Measurements from ENCODE around the gene ZNF181.

DNA sequence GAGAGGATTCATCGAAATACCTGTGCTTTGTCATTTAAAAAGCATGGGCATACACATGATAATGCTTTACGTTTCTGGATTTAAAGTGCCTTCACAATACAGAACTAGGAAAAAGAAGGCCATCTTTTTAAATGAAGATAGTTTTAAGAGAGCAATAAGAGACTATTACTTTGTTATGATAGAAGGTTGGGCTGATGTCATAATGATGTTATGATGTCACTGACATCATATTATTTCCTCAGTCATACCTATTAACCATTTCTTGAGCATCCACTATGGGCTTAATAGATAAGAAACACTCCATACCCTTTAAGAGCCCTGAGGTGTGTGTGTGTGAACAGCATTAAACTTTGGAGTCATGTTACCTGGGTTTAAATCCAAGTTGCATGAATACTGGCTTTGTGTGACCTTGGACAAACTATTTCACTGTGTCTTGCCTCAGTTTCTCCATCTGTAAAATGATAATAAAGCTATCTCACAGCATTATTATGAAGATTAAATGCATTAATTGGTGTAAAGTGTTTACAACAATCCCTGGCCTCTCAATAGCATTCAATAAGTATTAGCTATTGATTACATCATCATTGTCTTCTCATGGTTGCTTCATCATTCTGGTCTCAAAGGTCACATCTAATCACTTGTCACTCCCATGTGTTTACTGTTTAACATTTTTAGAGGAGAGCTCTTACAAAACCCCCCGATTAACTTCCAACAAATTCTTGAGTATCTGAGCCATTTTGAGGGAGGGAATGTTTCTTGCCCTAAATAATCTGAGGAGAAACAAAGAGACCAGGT lies 11.1 kb downstream of the ZNF181 start:
- no peak for TF ChIP-seq POLR2A (IDR thresholded peaks at IDR 0.05)
- TF ChIP-seq, protein P1, sequence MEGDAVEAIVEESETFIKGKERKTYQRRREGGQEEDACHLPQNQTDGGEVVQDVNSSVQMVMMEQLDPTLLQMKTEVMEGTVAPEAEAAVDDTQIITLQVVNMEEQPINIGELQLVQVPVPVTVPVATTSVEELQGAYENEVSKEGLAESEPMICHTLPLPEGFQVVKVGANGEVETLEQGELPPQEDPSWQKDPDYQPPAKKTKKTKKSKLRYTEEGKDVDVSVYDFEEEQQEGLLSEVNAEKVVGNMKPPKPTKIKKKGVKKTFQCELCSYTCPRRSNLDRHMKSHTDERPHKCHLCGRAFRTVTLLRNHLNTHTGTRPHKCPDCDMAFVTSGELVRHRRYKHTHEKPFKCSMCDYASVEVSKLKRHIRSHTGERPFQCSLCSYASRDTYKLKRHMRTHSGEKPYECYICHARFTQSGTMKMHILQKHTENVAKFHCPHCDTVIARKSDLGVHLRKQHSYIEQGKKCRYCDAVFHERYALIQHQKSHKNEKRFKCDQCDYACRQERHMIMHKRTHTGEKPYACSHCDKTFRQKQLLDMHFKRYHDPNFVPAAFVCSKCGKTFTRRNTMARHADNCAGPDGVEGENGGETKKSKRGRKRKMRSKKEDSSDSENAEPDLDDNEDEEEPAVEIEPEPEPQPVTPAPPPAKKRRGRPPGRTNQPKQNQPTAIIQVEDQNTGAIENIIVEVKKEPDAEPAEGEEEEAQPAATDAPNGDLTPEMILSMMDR (IDR thresholded peaks at IDR 0.05): no peak
